DOHH2 (cell line): ENCODE data around the gene CFI.

Experiments
- H3F3A ChIP-seq: fragments of 200-600 bp; sonication (generic), shearing (Covaris generic); 2 replicates; pipeline ENCODE4 v1.6.0; 2016; ENCODE audit warnings: antibody characterized with exemption, mild to moderate bottlenecking; ENCODE audit not compliant: control insufficient read depth, insufficient read depth
- H3K27ac ChIP-seq: fragments of 200-600 bp; sonication (generic); 2 replicates; pipeline ENCODE4 v1.5.1; 2014; ENCODE audit warnings: low read depth, mild to moderate bottlenecking, low read length, moderate library complexity
- H3K27me3 ChIP-seq: fragments of 200-600 bp; sonication (generic); 2 replicates; pipeline ENCODE4 v1.6.1; 2014; ENCODE audit warnings: mild to moderate bottlenecking, low read length, mixed read lengths; ENCODE audit not compliant: control insufficient read depth
- H3K36me3 ChIP-seq: fragments of 200-600 bp; sonication (generic); 2 replicates; pipeline ENCODE4 v1.6.1; 2014; ENCODE audit warnings: mild to moderate bottlenecking, low read length, moderate library complexity, mixed read lengths; ENCODE audit not compliant: control insufficient read depth
- H3K4me1 ChIP-seq: fragments of 200-600 bp; sonication (generic); 2 replicates; pipeline ENCODE4 v1.6.1; 2014; ENCODE audit warnings: mild to moderate bottlenecking, low read length, mixed read lengths; ENCODE audit not compliant: control insufficient read depth
- H3K4me2 ChIP-seq: fragments of 200-600 bp; sonication (generic); 2 replicates; pipeline ENCODE4 v1.6.0; 2014; ENCODE audit warnings: mild to moderate bottlenecking, low read length, moderate library complexity
- H3K4me3 ChIP-seq: fragments of 200-600 bp; sonication (generic); 2 replicates; pipeline ENCODE4 v1.5.1; 2014; ENCODE audit warnings: mild to moderate bottlenecking, low read length, mixed read lengths
- H3K79me2 ChIP-seq: fragments of 200-600 bp; sonication (generic); 2 replicates; pipeline ENCODE4 v1.6.1; 2014; ENCODE audit warnings: mild to moderate bottlenecking, low read length, mixed read lengths; ENCODE audit not compliant: control insufficient read depth
- H3K9me2 ChIP-seq: fragments of 200-600 bp; sonication (generic); replicated peaks from 2 replicates; pipeline ENCODE4 v1.6.1; 2014; ENCODE audit warnings: mild to moderate bottlenecking, low read length, mixed read lengths; ENCODE audit not compliant: control insufficient read depth
- H3K9me3 ChIP-seq: fragments of 200-600 bp; sonication (generic); 2 replicates; pipeline ENCODE4 v1.6.1; 2014; ENCODE audit warnings: antibody characterized with exemption, low read length, mixed read lengths; ENCODE audit not compliant: control insufficient read depth, insufficient read depth
- H4K20me1 ChIP-seq: fragments of 200-600 bp; sonication (generic); 2 replicates; pipeline ENCODE4 v1.6.0; 2014; ENCODE audit warnings: low read depth, mild to moderate bottlenecking, antibody characterized with exemption, low read length, moderate library complexity; ENCODE audit not compliant: control insufficient read depth, insufficient read depth
- CTCF ChIP-seq: fragments of 200-600 bp; sonication (generic); IDR thresholded peaks from one replicate; pipeline ENCODE4 v1.5.1; 2014; ENCODE audit warnings: antibody characterized with exemption, mild to moderate bottlenecking, low read depth, low read length; ENCODE audit not compliant: poor library complexity, severe bottlenecking
- EZH2phosphoT487 ChIP-seq: fragments of 200-600 bp; sonication (generic); IDR thresholded peaks from 2 replicates; pipeline ENCODE4 v1.6.1; 2017; ENCODE audit warnings: borderline replicate concordance, mild to moderate bottlenecking, antibody characterized with exemption, low read length, moderate library complexity, mixed read lengths

Gene CFI

GRCh38 chr4:109764789-109765402 lies 36.9 kb downstream of the CFI start:
- Histone ChIP-seq H4K20me1 (no peaks in the 10 kb centered on the region), H3K36me3 (no peaks in the 10 kb centered on the region)
- TF ChIP-seq EZH2phosphoT487, result no peak
- no peak for TF ChIP-seq CTCF

GRCh38 chr4:109764376-109764775 lies 37.4 kb downstream of the CFI start:
- TF ChIP-seq EZH2phosphoT487, result no peak
- TF ChIP-seq CTCF, result no peak
- Histone ChIP-seq H3K4me1 (no peaks in the 10 kb centered on the region), H3K36me3 (no peaks in the 10 kb centered on the region), H3K9me2 (no peaks in the 10 kb centered on the region), H4K20me1 (no peaks in the 10 kb centered on the region), H3K9me3 (no peaks in the 10 kb centered on the region), H3K79me2 (no peaks in the 10 kb centered on the region), H3F3A (no peaks in the 10 kb centered on the region), H3K27ac (no peak overlapping the region), H3K27me3 (peaks cover 10% of the 10 kb centered on the region), H3K4me2 (no peak overlapping the region), H3K4me3 (no peak overlapping the region)

More at GRCh38 chr4:109764789-109765402, 36.9 kb downstream of the CFI start:
- Histone ChIP-seq H3K79me2 (no peaks in the 10 kb centered on the region), H3K4me3 (no peak overlapping the region), H3K9me2 (no peaks in the 10 kb centered on the region), H3K27me3 (peaks cover 10% of the 10 kb centered on the region), H3F3A (no peaks in the 10 kb centered on the region), H3K9me3 (no peaks in the 10 kb centered on the region), H3K27ac (no peak overlapping the region), H3K4me2 (no peak overlapping the region), H3K4me1 (no peaks in the 10 kb centered on the region)

- Histone ChIP-seq H3K9me3 (no peaks in the 10 kb centered on the region), H3K79me2 (no peaks in the 10 kb centered on the region), H3K9me2 (no peaks in the 10 kb centered on the region), H3K4me2 (no peak overlapping the region), H3K36me3 (no peaks in the 10 kb centered on the region), H3F3A (no peaks in the 10 kb centered on the region), H3K4me3 (no peak overlapping the region), H3K27me3 (peaks cover 10% of the 10 kb centered on the region), H4K20me1 (no peaks in the 10 kb centered on the region), H3K4me1 (no peaks in the 10 kb centered on the region), H3K27ac (no peak overlapping the region)
- TF ChIP-seq EZH2phosphoT487 (no peak), CTCF (no peak)
These were observed 41.1 kb downstream of the CFI start for GRCh38 chr4:109760682-109761081.
